HG03060 (cell line): ENCODE data around the gene GALNT13.

Source experiments
- ATAC-seq: cut with Tn5 transposase; IDR thresholded peaks from one replicate; pipeline ENCODE4 v1.9.1; 2021; ENCODE audit warnings: low read depth, moderate number of reproducible peaks; ENCODE audit not compliant: unreplicated experiment

GALNT13 gene

GRCh38 chr2:154097833-154098398, 226.2 kb downstream of the GALNT13 start:
- no peak for ATAC-seq

GRCh38 chr2:154120706-154121105, 249.0 kb downstream of the GALNT13 start:
- ATAC-seq = no peak

- no peak for ATAC-seq
These were observed 254.2 kb downstream of the GALNT13 start for GRCh38 chr2:154125891-154126290.

GRCh38 chr2:154130821-154131220, 259.1 kb downstream of the GALNT13 start:
- no peak for ATAC-seq

- no peak for ATAC-seq
These were observed 261.1 kb downstream of the GALNT13 start for GRCh38 chr2:154132827-154133226.

GRCh38 chr2:154133823-154134222, 262.1 kb downstream of the GALNT13 start:
- no peak for ATAC-seq

GRCh38 chr2:154140249-154141025, 268.7 kb downstream of the GALNT13 start:
- ATAC-seq = no peak

- ATAC-seq = no peak
These were observed 270.8 kb downstream of the GALNT13 start for GRCh38 chr2:154142480-154142879.

GRCh38 chr2:154143105-154143504, 271.4 kb downstream of the GALNT13 start:
- no peak for ATAC-seq

GRCh38 chr2:154158101-154158500, 286.4 kb downstream of the GALNT13 start:
- no peak for ATAC-seq

- no peak for ATAC-seq
These were observed 289.6 kb downstream of the GALNT13 start for GRCh38 chr2:154161286-154161685.

- ATAC-seq = no peak
These were observed 298.7 kb downstream of the GALNT13 start for GRCh38 chr2:154170400-154170799.

GRCh38 chr2:154173164-154173563, 301.4 kb downstream of the GALNT13 start:
- ATAC-seq = no peak

GRCh38 chr2:154173919-154174318, 302.2 kb downstream of the GALNT13 start:
- no peak for ATAC-seq

- ATAC-seq = no peak
These were observed 310.3 kb downstream of the GALNT13 start for GRCh38 chr2:154182008-154182407.

- ATAC-seq = no peak
These were observed 316.2 kb downstream of the GALNT13 start for GRCh38 chr2:154187948-154188347.

- ATAC-seq = no peak
These were observed 318.2 kb downstream of the GALNT13 start for GRCh38 chr2:154189953-154190352.

- ATAC-seq = no peak
These were observed 321.5 kb downstream of the GALNT13 start for GRCh38 chr2:154193246-154193645.

- ATAC-seq = no peak
These were observed 323.4 kb downstream of the GALNT13 start for GRCh38 chr2:154194909-154195643.

- ATAC-seq = no peak
These were observed 324.0 kb downstream of the GALNT13 start for GRCh38 chr2:154195644-154196195.

- no peak for ATAC-seq
These were observed 327.1 kb downstream of the GALNT13 start for GRCh38 chr2:154198866-154199265.
